PC-9 (cell line): ENCODE measurements around the gene GATAD2B. TPM values are rescaled to one million over a fixed set of nuclear protein-coding genes. Genes with fewer than 3 reads are reported as not detected.

ENCODE experiments used
- BruUV-seq: library from RNA; stranded (reverse); fragments of 400-500 nt; replicated peaks from 2 replicates; lab custom pipeline; 2021; lab: Mats Ljungman, UMichigan
- CTCF ChIA-PET: fragments of 300-600 bp; sonication (Branson Sonifier 250); formaldehyde crosslinking; loops from one replicate; lab custom pipeline; 2022; ENCODE audit warnings: antibody characterized with exemption; lab: Charles Lee
- POLR2A ChIA-PET: fragments of 300-600 bp; sonication (Branson Sonifier 250); formaldehyde crosslinking; loops from one replicate; lab custom pipeline; 2022; ENCODE audit warnings: antibody characterized with exemption; ENCODE audit not compliant: unreplicated experiment; lab: Charles Lee
- DNase-seq, 2 experiments: peaks; one replicate each; pipeline versions ENCODE4 v3.0.0 to v3.0.0-alpha.2; 2015 to 2022; ENCODE audit warnings: mixed read lengths in 1 of 2
- H2AFZ ChIP-seq: fragments of 200-600 bp; sonication (generic); 2 replicates; pipeline ENCODE4 v1.8.1; 2017; ENCODE audit warnings: antibody characterized with exemption
- H3F3A ChIP-seq: fragments of 200-600 bp; sonication (generic); 2 replicates; pipeline ENCODE4 v1.8.1; 2017; ENCODE audit warnings: antibody characterized with exemption, mild to moderate bottlenecking, low read depth; ENCODE audit not compliant: insufficient read depth
- H3K27ac ChIP-seq: fragments of 200-600 bp; sonication (generic); 2 replicates; pipeline ENCODE4 v1.6.1; 2016; ENCODE audit warnings: mixed run types
- H3K27me3 ChIP-seq: fragments of 200-600 bp; sonication (generic); 2 replicates; pipeline ENCODE4 v1.6.1; 2016; ENCODE audit warnings: low read depth, mixed run types; ENCODE audit not compliant: insufficient read depth
- H3K36me3 ChIP-seq: fragments of 200-600 bp; sonication (generic); 2 replicates; pipeline ENCODE4 v1.6.1; 2016; ENCODE audit warnings: low read depth, mixed run types
- H3K4me1 ChIP-seq: fragments of 200-600 bp; sonication (generic); replicated peaks from 2 replicates; pipeline ENCODE4 v1.6.1; 2016; ENCODE audit warnings: mixed run types; ENCODE audit not compliant: insufficient read depth
- H3K4me2 ChIP-seq: fragments of 200-600 bp; sonication (generic); 2 replicates; pipeline ENCODE4 v1.6.1; 2017; ENCODE audit warnings: mixed run types
- H3K4me3 ChIP-seq: fragments of 200-600 bp; sonication (generic); 2 replicates; pipeline ENCODE4 v1.6.1; 2016; ENCODE audit warnings: mixed run types
- H3K79me2 ChIP-seq: fragments of 200-600 bp; sonication (generic); 2 replicates; pipeline ENCODE4 v1.6.1; 2017; ENCODE audit warnings: low read depth, mixed run types
- H3K9me2 ChIP-seq: fragments of 200-600 bp; sonication (generic); 2 replicates; pipeline ENCODE4 v1.8.1; 2017; ENCODE audit warnings: mild to moderate bottlenecking; ENCODE audit not compliant: insufficient read depth
- H3K9me3 ChIP-seq: fragments of 200-600 bp; sonication (generic); 2 replicates; pipeline ENCODE4 v1.8.1; 2016; ENCODE audit warnings: low read depth; ENCODE audit not compliant: insufficient read depth
- H4K20me1 ChIP-seq: fragments of 200-600 bp; sonication (generic); 2 replicates; pipeline ENCODE4 v1.8.1; 2017; ENCODE audit not compliant: insufficient read depth
- CTCF ChIP-seq: fragments of 200-600 bp; sonication (generic); conservative IDR thresholded peaks from 2 replicates; pipeline ENCODE4 v1.6.1; 2017; ENCODE audit warnings: mixed run types, antibody characterized with exemption, mild to moderate bottlenecking, moderate library complexity
- EZH2 ChIP-seq: fragments of 200-600 bp; sonication (generic); IDR thresholded peaks from 2 replicates; pipeline ENCODE4 v1.8.0; 2017; ENCODE audit warnings: antibody characterized with exemption, low read depth
- intact Hi-C: fragments of 100-400 bp; cut with micrococcal nuclease; formaldehyde crosslinking; loops from one replicate; pipeline ENCODE4 v1.10.0; 2022; ENCODE audit not compliant: unreplicated experiment
- total RNA-seq: library from RNA; stranded (reverse); gene quantifications from 2 replicates; pipeline ENCODE4 v1.2.3, GENCODE V29; 2021

GATAD2B gene
- total RNA-seq, 1 experiment from 2014 or later, result 56.1 TPM

- intact Hi-C loops, result no loop called here
- 0 out of 2 replicates have a peak, but pooled peaks cover 3% of the 10 kb centered on the region for H3K36me3 ChIP-seq
- peaks cover 10% of the 10 kb centered on the region; the same call in 1 of the 2 replicates for H3K4me1 ChIP-seq
- H3K79me2 ChIP-seq, result peaks cover 19% of the 10 kb centered on the region
- no peaks in the 10 kb centered on the region for H3K9me3 ChIP-seq
- CTCF ChIA-PET, result interaction anchor here (0.7 kb wide), 1 partner anchor 45 kb away, joined by 4 read pairs; no protein-coding TSS in a partner anchor
- no peak overlapping the region for H3K4me2 ChIP-seq
- no peak overlapping the region for H3K4me3 ChIP-seq
- no peaks in the 10 kb centered on the region for H3K27me3 ChIP-seq
- no TSS peak for BruUV-seq
- H2AFZ ChIP-seq, result no peak overlapping the region
- H4K20me1 ChIP-seq, result no peaks in the 10 kb centered on the region; the same call in 1 of the 2 replicates
- no peak overlapping the region for H3K27ac ChIP-seq
- DNase-seq, result no peak
- POLR2A ChIA-PET, result interaction anchor here (0.6 kb wide), 1 partner anchor 48 kb away, joined by 4 read pairs; the partner anchor contains the start of gene RPS27
- TF ChIP-seq CTCF, result no peak
- TF ChIP-seq EZH2, result no peak
- no peaks in the 10 kb centered on the region for H3K9me2 ChIP-seq
- peaks cover 6% of the 10 kb centered on the region; the same call in 1 of the 2 replicates for H3F3A ChIP-seq
Measured at GRCh38 chr1:153942766-153943549, 20.2 kb upstream of the GATAD2B start.

GRCh38 chr1:153941826-153942725 is 19.3 kb upstream of the GATAD2B start:
- Histone ChIP-seq H3K9me2 (no peaks in the 10 kb centered on the region), H3K4me2 (no peak overlapping the region), H3K27me3 (no peaks in the 10 kb centered on the region), H3K9me3 (no peaks in the 10 kb centered on the region), H3K79me2 (peaks cover 19% of the 10 kb centered on the region), H3K36me3 (0 out of 2 replicates have a peak, but pooled peaks cover 3% of the 10 kb centered on the region), H3F3A (peaks cover 3% of the 10 kb centered on the region; the same call in 1 of the 2 replicates), H3K27ac (no peak overlapping the region), H3K4me3 (no peak overlapping the region), H2AFZ (no peak overlapping the region), H4K20me1 (no peaks in the 10 kb centered on the region; the same call in 1 of the 2 replicates), H3K4me1 (peaks cover 10% of the 10 kb centered on the region; the same call in 1 of the 2 replicates)
- no TSS peak for BruUV-seq
- no peak for DNase-seq
- intact Hi-C loops, result no loop called here
- CTCF ChIA-PET, result no interaction called here
- TF ChIP-seq EZH2, result no peak
- TF ChIP-seq CTCF, result no peak
- POLR2A ChIA-PET, result no interaction called here

GRCh38 chr1:153940756-153941155 is 18.0 kb upstream of the GATAD2B start:
- H3K9me3 ChIP-seq, result no peaks in the 10 kb centered on the region
- 0 out of 2 replicates have a peak, but pooled peaks cover 3% of the 10 kb centered on the region for H3K36me3 ChIP-seq
- intact Hi-C loops, result no loop called here
- H3K4me3 ChIP-seq, result no peak overlapping the region
- H3K4me1 ChIP-seq, result 0 out of 2 replicates have a peak, but pooled peaks cover 6% of the 10 kb centered on the region
- no peaks in the 10 kb centered on the region for H3K27me3 ChIP-seq
- TF ChIP-seq EZH2 (no peak), CTCF (no peak)
- POLR2A ChIA-PET, result no interaction called here
- no peaks in the 10 kb centered on the region for H3F3A ChIP-seq
- DNase-seq, result no peak
- no peak overlapping the region for H3K4me2 ChIP-seq
- CTCF ChIA-PET, result no interaction called here
- peaks cover 19% of the 10 kb centered on the region for H3K79me2 ChIP-seq
- H3K27ac ChIP-seq, result no peak overlapping the region
- BruUV-seq, result no TSS peak
- H3K9me2 ChIP-seq, result no peaks in the 10 kb centered on the region
- H2AFZ ChIP-seq, result no peak overlapping the region
- no peaks in the 10 kb centered on the region; the same call in 1 of the 2 replicates for H4K20me1 ChIP-seq
